ENCODE data around the gene SYT13.

- TF ChIP-seq POLR2A (IDR thresholded peaks at IDR 0.05) (no peak), CTCF (IDR thresholded peaks at IDR 0.05) (no peak), EP300 (IDR thresholded peaks at IDR 0.05) (no peak)
Observed at GRCh38 chr11:45237711-45238315, 48.3 kb downstream of the SYT13 start.

Measured in upper lobe of left lung (tissue), 4 donors.